ENCODE data around the gene HSPA14. TPM values are rescaled to one million over a fixed set of nuclear protein-coding genes. Genes with fewer than 3 reads are reported as not detected.

The HSPA14 gene
- total RNA-seq, 1 experiment from 2014 or later = 15.9 TPM

- peaks cover 3% of the 10 kb centered on the region; the same call in 1 of the 2 replicates for H3K9me3 ChIP-seq (ENCODE audit: control insufficient read depth, insufficient read depth, low read depth, low read length)
- H3K4me1 ChIP-seq (ENCODE audit: control insufficient read depth, insufficient read depth, low read length) = no peaks in the 10 kb centered on the region
- no peak overlapping the region for H3K27ac ChIP-seq (ENCODE audit: low read length)
- TF ChIP-seq TCF7L2 (IDR thresholded peaks at IDR 0.05; ENCODE audit: low read depth, low read length) (no peak), CTCF (IDR thresholded peaks at IDR 0.05) (peak; percentile 52; the same call in 1 of the 2 replicates)
- intact Hi-C loops (cut with micrococcal nuclease; ENCODE audit: unreplicated experiment) (no loop called here), in situ Hi-C loops (cut with HindIII; ENCODE audit: low pct_unique_long_range_greater_than_20kb, low sequenced_read_pairs) (no loop called here)
- DNase-seq (ENCODE audit: low read depth, low spot score) (peak; percentile 8), ATAC-seq (0 out of 2 replicates have a peak, but pooled peaks have one; percentile 51)
- no peaks in the 10 kb centered on the region for H3K27me3 ChIP-seq (ENCODE audit: control insufficient read depth, insufficient read depth, low read length)
- no TSS peak for BruUV-seq (replicated peaks)
- H3K36me3 ChIP-seq (ENCODE audit: control insufficient read depth, insufficient read depth, low read length) = peaks cover 11% of the 10 kb centered on the region; the same call in 1 of the 2 replicates
- CTCF ChIA-PET = no interaction called here
- POLR2A ChIA-PET = no interaction called here
- H3K4me3 ChIP-seq (ENCODE audit: low read depth in 2 of 2, low read length in 2 of 2) = no peak overlapping the region
These were observed 66.2 kb downstream of the HSPA14 start for GRCh38 chr10:14904316-14904732.

- no TSS peak for BruUV-seq (replicated peaks)
- CTCF ChIA-PET = no interaction called here
These were observed 66.8 kb downstream of the HSPA14 start for GRCh38 chr10:14904864-14905263.

More at GRCh38 chr10:14904864-14905263, 66.8 kb downstream of the HSPA14 start:
- no peak for ATAC-seq
- H3K4me1 ChIP-seq (ENCODE audit: control insufficient read depth, insufficient read depth, low read length) = no peaks in the 10 kb centered on the region
- in situ Hi-C loops (cut with HindIII; ENCODE audit: low pct_unique_long_range_greater_than_20kb, low sequenced_read_pairs) = no loop called here
- H3K9me3 ChIP-seq (ENCODE audit: control insufficient read depth, insufficient read depth, low read depth, low read length) = peaks cover 3% of the 10 kb centered on the region; the same call in 1 of the 2 replicates
- intact Hi-C loops (cut with micrococcal nuclease; ENCODE audit: unreplicated experiment) = no loop called here
- no peak overlapping the region for H3K4me3 ChIP-seq (ENCODE audit: low read depth in 2 of 2, low read length in 2 of 2)
- H3K36me3 ChIP-seq (ENCODE audit: control insufficient read depth, insufficient read depth, low read length) = peaks cover 7% of the 10 kb centered on the region; the same call in 1 of the 2 replicates
- no peak for TF ChIP-seq POLR2AphosphoS5 (IDR thresholded peaks at IDR 0.05; ENCODE audit: low read depth, low read length)
- no peak for TF ChIP-seq TCF7L2 (IDR thresholded peaks at IDR 0.05; ENCODE audit: low read depth, low read length)
- no peak for TF ChIP-seq CTCF (IDR thresholded peaks at IDR 0.05)
- TF ChIP-seq SIN3A (IDR thresholded peaks at IDR 0.05; ENCODE audit: borderline replicate concordance, insufficient read depth, low read depth, low read length) = no peak
- TF ChIP-seq REST (IDR thresholded peaks at IDR 0.05; ENCODE audit: insufficient read depth in 1 of 2, low read depth in 2 of 2, low read length in 1 of 2) = no peak
- no peak overlapping the region for H3K27ac ChIP-seq (ENCODE audit: low read length)
- POLR2A ChIA-PET = no interaction called here
- no peaks in the 10 kb centered on the region for H3K27me3 ChIP-seq (ENCODE audit: control insufficient read depth, insufficient read depth, low read length)
- no peak for DNase-seq (ENCODE audit: low read depth, low spot score)
